Measurements from ENCODE around the gene UTS2.

Gene UTS2

GRCh38 chr1:7862211-7863060, 9.6 kb upstream of the UTS2 start:
- no peak for DNase-seq

- DNase-seq, result no peak
Observed at GRCh38 chr1:7861452-7861851, 8.6 kb upstream of the UTS2 start.

GRCh38 chr1:7860130-7860529, 7.3 kb upstream of the UTS2 start:
- DNase-seq, result no peak

DNA sequence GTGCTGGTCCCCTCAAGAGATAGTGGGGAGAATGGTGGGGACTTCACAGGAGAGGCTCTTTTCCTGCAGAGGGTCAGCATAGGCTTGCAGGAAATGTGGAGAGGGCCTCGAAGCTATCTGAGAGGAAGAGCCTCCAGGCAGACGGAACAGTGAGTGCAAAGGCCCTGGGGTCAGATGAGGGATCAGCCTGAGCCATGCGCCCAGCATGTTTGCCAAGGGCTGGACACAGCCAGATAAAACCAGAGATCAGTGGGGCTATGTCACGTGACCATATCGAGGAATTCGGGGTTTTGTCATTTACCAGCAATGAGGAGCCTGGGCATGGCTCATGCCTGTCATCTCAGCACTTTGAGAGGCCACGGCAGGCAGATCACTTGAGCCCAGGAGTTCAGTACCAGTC, 6.5 kb upstream of the UTS2 start:
- DNase-seq, result no peak

- no peak for DNase-seq
Observed at GRCh38 chr1:7857985-7858384, 5.1 kb upstream of the UTS2 start.

DNA sequence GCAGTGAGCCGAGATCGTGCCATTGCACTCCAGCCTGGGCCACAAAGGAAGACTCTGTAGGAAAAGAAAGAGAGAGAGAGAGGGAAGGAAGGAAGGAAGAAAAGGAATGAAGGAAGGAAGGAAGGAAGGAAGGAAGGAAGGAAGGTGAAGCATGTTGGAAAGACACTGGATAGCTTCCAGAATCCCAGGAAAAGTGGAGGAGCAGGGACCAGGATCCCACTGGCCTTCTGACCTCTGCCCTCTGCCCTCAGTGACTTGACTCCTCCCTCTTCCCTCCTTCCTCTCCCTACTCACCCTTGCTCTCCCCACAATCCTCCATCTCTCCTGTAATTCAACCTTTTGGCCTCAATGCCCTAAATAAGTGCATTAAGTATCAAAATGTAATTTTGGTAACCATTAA, 4.1 kb upstream of the UTS2 start:
- DNase-seq, result no peak

DNA sequence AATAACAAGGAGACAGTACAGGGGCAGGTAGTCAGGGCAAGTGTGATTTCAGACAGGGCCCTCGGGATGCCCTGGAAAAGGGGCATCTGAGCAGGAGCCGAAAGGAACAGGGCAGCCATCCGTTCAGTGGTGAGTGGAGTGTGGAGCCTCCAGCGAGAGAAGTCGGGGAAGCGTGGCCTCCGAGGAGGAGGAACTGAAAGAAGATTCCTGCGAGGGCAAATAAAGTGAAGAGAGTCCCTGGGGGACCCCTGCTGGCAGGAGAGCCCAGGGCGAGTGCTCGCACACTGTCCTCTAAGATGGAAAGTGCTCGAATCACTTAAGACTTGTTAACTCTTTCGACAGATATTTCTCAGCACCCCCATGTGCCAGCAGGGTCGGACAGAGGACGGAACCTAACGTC, 3.5 kb upstream of the UTS2 start:
- no peak for DNase-seq

- no peak for DNase-seq
Observed at GRCh38 chr1:7853684-7854026, 790 bp upstream of the UTS2 start.

DNA sequence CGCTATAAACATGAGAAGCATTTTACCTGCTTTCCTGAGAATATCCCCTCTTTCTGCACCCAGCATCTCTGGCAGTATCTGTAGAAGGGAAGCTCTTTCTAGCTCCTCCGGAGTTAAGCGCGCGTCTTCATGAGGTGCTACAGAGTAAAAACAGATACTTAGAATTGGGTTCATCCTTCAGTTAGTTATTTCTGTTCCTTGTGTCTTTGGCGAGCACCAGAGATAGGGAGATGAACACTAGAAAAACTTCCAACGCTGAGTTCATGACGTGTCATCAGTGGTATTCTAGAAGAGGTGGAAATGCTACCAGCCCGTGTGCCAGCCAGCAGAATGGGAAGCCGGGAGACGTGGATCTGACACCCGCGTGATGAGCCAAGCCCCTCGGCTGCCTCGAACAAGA, 2.1 kb downstream of the UTS2 start:
- DNase-seq, result no peak

GRCh38 chr1:7847599-7847998, 5.3 kb downstream of the UTS2 start:
- no peak for DNase-seq

- no peak for DNase-seq
Observed at GRCh38 chr1:7846656-7847055, 6.2 kb downstream of the UTS2 start.

DNA sequence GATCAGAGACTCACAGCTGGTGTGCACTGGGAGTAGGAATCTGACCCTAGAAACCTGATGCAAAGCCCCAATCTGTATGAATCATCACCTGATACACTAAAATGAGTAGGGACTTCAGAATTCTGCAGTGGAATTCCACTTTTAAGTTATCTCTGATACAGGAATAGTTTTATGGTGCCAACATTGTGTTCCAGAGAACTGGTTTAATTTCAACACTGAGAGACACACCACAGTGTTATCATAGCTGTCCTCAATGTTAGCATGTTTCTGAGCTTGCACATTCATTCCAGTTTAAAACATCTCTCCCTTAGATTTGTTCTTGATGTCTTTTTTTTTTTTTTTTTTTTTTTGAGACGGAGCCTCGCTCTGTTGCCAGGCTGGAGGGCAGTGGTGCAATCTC, 7.1 kb downstream of the UTS2 start:
- DNase-seq, result no peak

DNA sequence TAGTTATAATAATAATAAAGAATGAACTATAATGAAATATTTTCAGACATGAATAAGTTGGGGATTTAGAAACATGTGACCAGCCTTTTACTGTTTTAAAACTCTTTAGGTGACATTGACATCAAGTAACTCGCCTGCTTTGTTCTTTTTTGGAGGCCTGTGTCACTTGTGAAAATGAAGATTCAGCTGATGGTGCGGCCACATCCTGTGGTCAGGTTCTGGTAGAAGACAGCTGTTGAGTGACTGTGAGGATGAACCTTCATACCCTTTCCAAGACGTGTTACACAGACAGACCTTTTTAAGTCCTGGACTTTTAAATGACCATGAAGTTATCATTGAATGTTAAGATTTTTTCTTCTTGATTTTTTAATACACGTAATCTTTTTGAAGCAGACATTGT, 10.3 kb downstream of the UTS2 start:
- DNase-seq, result no peak

DNA sequence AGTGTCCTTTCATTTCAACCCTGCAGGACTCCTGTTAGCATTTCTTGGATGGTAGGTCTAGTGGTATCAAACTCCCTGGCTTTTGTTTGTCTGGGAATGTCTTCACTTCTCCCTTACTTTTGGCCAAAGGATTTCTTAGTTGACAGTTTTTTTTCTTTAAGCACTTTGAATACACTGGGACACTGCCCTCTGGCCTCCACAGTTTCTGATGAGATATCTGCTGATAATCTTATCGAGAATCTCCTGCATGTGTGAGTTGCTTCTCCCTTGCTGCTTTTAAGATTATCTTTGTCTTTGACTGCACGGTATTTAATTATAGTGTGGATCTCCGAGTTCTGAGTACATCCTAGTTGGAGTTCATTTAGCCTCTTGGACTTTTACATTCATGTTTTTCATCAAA, 13.3 kb downstream of the UTS2 start:
- DNase-seq, result no peak

DNA sequence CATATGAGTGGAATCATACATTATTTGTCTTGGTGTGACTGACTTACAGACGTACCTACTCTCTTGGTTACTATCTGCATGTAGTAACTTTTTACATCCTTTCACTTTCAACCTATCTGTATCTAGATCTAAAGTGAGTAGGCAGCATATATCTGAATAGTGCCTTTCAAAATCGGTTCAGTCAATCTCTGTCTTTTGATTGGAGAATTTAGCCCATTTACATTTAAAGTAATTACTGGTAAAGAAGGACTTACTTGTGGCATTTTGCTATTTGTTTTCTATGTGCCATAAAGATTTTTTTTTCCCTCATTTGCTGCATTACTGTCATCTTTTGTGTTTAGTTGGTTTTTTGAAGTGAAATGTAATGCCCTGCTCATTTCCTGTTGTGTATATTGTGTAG, 14.2 kb downstream of the UTS2 start:
- no peak for DNase-seq

- no peak for DNase-seq
Observed at GRCh38 chr1:7833035-7833434, 19.8 kb downstream of the UTS2 start.

DNA sequence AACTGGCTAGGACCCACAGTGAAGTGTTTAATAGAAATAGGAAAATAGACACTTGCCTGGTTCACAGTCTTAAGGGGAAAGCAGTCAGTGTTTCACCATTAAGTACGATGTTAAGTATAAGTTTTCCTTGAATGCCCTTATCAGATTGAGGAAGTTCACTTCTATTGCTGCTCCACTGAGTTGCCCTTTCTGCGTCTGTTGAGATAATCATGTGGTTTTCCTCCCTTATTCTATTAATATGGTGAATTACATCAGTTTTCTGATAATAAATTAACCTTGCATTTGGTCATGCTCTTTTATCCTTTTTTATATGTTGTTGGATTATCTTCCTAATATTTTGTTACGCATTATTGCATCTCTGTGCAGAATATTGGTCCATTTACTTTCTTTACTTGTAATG, 21.4 kb downstream of the UTS2 start:
- DNase-seq, result no peak

GRCh38 chr1:7827126-7827955, 25.5 kb downstream of the UTS2 start:
- no peak for DNase-seq

DNA sequence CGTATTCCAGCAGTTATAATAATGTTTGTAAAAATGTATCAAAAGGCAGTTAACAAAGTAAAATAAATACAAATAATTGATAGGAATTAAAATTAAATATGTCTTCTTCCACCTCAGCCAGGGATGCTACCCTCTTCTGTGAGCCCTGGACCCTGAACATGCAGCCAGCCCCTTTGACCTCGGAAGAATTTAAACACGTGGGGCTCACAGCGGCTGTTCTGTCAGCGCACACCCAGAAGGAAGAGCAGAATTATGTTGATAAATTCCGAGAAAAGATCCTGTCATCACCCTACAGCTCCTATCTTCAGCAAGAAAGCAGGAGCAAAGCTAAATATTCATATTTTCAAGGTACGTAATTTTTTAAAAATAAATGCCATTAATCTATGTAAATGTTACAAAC, 26.5 kb downstream of the UTS2 start:
- DNase-seq, result no peak

DNA sequence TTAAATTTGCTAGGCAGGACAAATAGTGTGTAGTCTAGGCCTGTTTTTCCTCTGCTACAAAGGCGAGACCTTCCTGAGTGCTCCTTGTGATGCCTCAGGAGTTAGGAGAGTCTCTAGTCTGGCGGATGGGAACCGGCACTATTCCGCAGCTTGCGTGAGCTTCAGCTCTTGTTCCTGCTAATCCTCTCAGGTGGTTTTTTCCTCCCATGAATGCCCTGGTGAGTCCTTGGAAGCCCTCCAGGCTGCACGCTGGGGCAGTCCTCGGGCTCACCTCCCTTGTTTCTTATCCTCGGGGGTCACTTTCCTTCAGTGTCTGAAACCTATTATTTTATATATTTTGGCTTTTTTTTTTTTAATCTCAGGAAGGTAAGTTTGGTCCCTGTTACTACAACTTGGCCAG, 28.2 kb downstream of the UTS2 start:
- DNase-seq, result no peak

DNA sequence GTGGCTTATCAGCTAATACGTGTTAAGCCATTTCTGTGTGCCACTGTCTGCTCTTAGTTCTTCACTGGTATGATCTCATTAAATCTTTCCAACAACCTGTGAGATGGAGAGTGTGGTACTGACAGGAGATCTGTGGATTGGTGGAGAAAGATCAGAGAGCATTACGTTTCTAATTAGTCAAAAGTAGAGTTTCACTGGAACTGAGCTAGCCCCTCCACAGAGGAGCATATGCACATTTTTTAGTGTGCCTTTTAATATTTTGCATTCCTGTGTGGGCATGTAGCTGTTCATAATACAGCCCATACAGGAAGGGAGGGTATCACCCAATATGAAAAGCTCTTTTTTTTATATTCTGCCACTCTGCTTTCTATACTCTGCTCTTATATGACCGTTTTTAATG, 31.6 kb downstream of the UTS2 start:
- no peak for DNase-seq

DNA sequence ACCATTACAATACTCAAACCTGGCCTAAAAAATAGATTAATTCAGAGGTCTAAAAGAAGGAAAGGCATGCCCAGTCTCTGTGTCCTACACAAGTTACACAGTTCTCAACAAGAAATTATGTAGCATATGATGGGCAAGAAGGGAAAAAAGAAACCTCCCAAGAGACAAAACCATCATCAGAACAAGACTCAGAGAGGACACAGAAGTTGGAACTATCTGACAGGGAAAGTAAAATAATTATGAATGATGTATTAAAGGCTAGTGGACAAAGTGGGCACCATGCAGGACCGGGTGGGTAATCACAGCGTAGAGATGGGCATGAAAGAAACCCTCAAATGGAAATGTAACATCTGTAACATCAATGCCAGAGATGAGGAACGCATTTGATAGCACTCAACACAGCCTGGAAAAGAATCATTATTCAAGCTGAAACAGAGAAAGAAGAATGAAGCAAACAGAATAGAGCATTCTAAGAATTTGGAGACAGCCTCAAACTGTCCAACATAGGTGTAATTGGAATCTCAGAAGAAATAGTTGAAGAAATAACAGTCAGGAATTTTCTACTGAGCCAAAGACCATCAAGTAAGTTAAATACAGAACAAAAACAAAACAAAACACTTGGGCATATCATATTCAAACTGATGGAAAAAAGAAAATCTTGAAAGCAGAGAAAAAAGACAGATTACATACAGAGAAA, 39.0 kb downstream of the UTS2 start:
- DNase-seq, result no peak

- no peak for DNase-seq
Observed at GRCh38 chr1:7811476-7811875, 41.4 kb downstream of the UTS2 start.

- DNase-seq, result no peak
Observed at GRCh38 chr1:7810395-7810794, 42.5 kb downstream of the UTS2 start.

Measured in NCI-H1048 (cell line).